K562 (cell line): ENCODE data around the gene ATP6V1F. TPM values are rescaled to one million over a fixed set of nuclear protein-coding genes. Genes with fewer than 3 reads are reported as not detected.

Source experiments
- MCM2 ChIP-seq: fragments of 450-650 bp; IDR thresholded peaks from 2 replicates; pipeline ENCODE4 v1.6.1; 2017; ENCODE audit warnings: low read depth, mild to moderate bottlenecking
- PBX2 ChIP-seq, 2 experiments: IDR thresholded peaks in 1 of 2; conservative IDR thresholded peaks in 1 of 2; 2 replicates each; pipeline ENCODE4 v1.6.1; 2016; ENCODE audit warnings: low read depth in 2 of 2, mild to moderate bottlenecking in 1 of 2, missing compliant biosample characterization in 1 of 2, missing genetic modification characterization in 1 of 2, moderate library complexity in 1 of 2
- POLR2H ChIP-seq: IDR thresholded peaks from 2 replicates; pipeline ENCODE4 v1.6.1; 2016; ENCODE audit warnings: missing genetic modification characterization, low read depth, mild to moderate bottlenecking, control low read depth, missing compliant biosample characterization, moderate library complexity
- POLR3A ChIP-seq: IDR thresholded peaks from 2 replicates; pipeline ENCODE4 v1.6.1; 2011; ENCODE audit warnings: borderline replicate concordance, mild to moderate bottlenecking, moderate library complexity; ENCODE audit not compliant: insufficient read length, insufficient read depth; ENCODE audit errors: extremely low read depth
- STAT6 ChIP-seq: sonication (generic); formaldehyde crosslinking; IDR thresholded peaks from 2 replicates; pipeline ENCODE4 v1.8.1; 2023; ENCODE audit warnings: mild to moderate bottlenecking, missing genetic modification reagents
- ZBTB8A ChIP-seq: fragments of 450-650 bp; IDR thresholded peaks from 2 replicates; pipeline ENCODE4 v1.6.1; 2018; ENCODE audit warnings: mild to moderate bottlenecking, moderate library complexity; ENCODE audit not compliant: partially characterized antibody
- ZNF184 ChIP-seq: sonication (generic); formaldehyde crosslinking; IDR thresholded peaks from 2 replicates; pipeline ENCODE4 v1.5.0; 2020; ENCODE audit warnings: missing genetic modification reagents
- ZNF347 ChIP-seq: fragments of 450-650 bp; formaldehyde crosslinking; IDR thresholded peaks from 2 replicates; pipeline ENCODE4 v1.4.0; 2020; ENCODE audit warnings: low read depth, mild to moderate bottlenecking, moderate library complexity
- ZNF436 ChIP-seq: fragments of 250-450, 450-650 bp; sonication (Bioruptor Pico); formaldehyde crosslinking; IDR thresholded peaks from 2 replicates; pipeline ENCODE4 v1.7.0; 2020; ENCODE audit warnings: mild to moderate bottlenecking
- ZNF764 ChIP-seq: fragments of 250-450 bp; sonication (Bioruptor Pico); IDR thresholded peaks from 2 replicates; pipeline ENCODE4 v1.4.0; 2020; ENCODE audit warnings: low read depth, mild to moderate bottlenecking, moderate library complexity
- polyA plus RNA-seq, 8 experiments: library from polyadenylated mRNA; depleted of rRNA in 4 of 8; stranded (reverse) in 5 of 8; unstranded in 3 of 8; fragments of >200 nt; fragmentation: Nextera tagmentation in 2 of 8; fragmentation: Illumina TruSeq in 1 of 8; extraction: Ambion mirVana in 2 of 8; extraction: Trizol in 1 of 8; gene quantifications; 2 replicates each; pipeline versions ENCODE4 v1.2.1 to v1.2.3, GENCODE V29; 2011 to 2014; ENCODE audit warnings: inconsistent platforms in 1 of 8, missing spikeins in 1 of 8
- total RNA-seq, 7 experiments: library from RNA; depleted of rRNA in 6 of 7; stranded (reverse); fragments of >200 nt in 6 of 7; fragmentation: Illumina TruSeq in 2 of 7; extraction: Trizol in 2 of 7; gene quantifications; 2 replicates each; pipeline versions ENCODE4 v1.2.1 to v1.2.3, GENCODE V29; 2011 to 2021; ENCODE audit warnings: low replicate concordance in 1 of 7

ATP6V1F gene
- total and polyA plus RNA-seq, 9 of the 15 experiments (the other 6 are each of a cell fraction or from before 2014, with no cell fraction given), result 206 to 1,123 (median 542) TPM

GRCh38 chr7:128884561-128885369 lies 22.1 kb downstream of the ATP6V1F start (continued):
- TF ChIP-seq POLR2H (tag) (no peak), PBX2 (CRISPR knock-in tag; IDR thresholded peaks at IDR 0.05; ENCODE audit: low read depth) (no peak), PBX2 (tag; conservative IDR thresholded peaks at IDR 0.05; ENCODE audit: low read depth) (no peak), ZNF184 (no peak), ZNF436 (CRISPR knock-in tag) (no peak), ZBTB8A (no peak), MCM2 (no peak), STAT6 (CRISPR knock-in tag) (no peak), ZNF347 (CRISPR knock-in tag) (no peak), ZNF764 (CRISPR knock-in tag) (no peak), POLR3A (no peak)
